ENCODE measurements around the gene TAPBP.
"Not testable (repeated sequence)": the region's sequence is repeated elsewhere in the genome, so short reads cannot be mapped to it uniquely, and the experiment has no call there.

The TAPBP gene

GRCh38 chr6:33276581-33276863, 37.4 kb downstream of the TAPBP start:
- no peak for DNase-seq (ENCODE audit: low read depth)

GRCh38 chr6:33275795-33276580, 37.9 kb downstream of the TAPBP start:
- DNase-seq (ENCODE audit: low read depth) = not testable (repeated sequence)

GRCh38 chr6:33273924-33274902, 39.7 kb downstream of the TAPBP start:
- DNase-seq (ENCODE audit: low read depth) = no peak

- DNase-seq (ENCODE audit: low read depth) = no peak
Measured at GRCh38 chr6:33273129-33273923, 40.6 kb downstream of the TAPBP start.

- no peak for DNase-seq (ENCODE audit: low read depth)
Measured at GRCh38 chr6:33272275-33273128, 41.4 kb downstream of the TAPBP start.

- peak; percentile 99 for DNase-seq (ENCODE audit: low read depth)
Measured at GRCh38 chr6:33271468-33272274, 42.2 kb downstream of the TAPBP start, which contains the start of the genes RPS18 and VPS52. RPS18 (plus strand) TSS chr6:33272075; CDS start chr6:33272120, 45 bp downstream. VPS52 (minus strand) TSS chr6:33271876; CDS start chr6:33271675, 201 bp downstream.

- no peak for DNase-seq (ENCODE audit: low read depth)
Measured at GRCh38 chr6:33271117-33271467, 42.8 kb downstream of the TAPBP start.

- DNase-seq (ENCODE audit: low read depth) = no peak
Measured at GRCh38 chr6:33264015-33264414, 49.9 kb downstream of the TAPBP start.

- DNase-seq (ENCODE audit: low read depth) = not testable (repeated sequence)
Measured at GRCh38 chr6:33262490-33262889, 51.4 kb downstream of the TAPBP start.

- no peak for DNase-seq (ENCODE audit: low read depth)
Measured at GRCh38 chr6:33259032-33259431, 54.8 kb downstream of the TAPBP start.

GRCh38 chr6:33254591-33254990, 59.3 kb downstream of the TAPBP start:
- no peak for DNase-seq (ENCODE audit: low read depth)

GRCh38 chr6:33252759-33253158, 61.1 kb downstream of the TAPBP start:
- peak; percentile 83 for DNase-seq (ENCODE audit: low read depth)

- peak; percentile 57 for DNase-seq (ENCODE audit: low read depth)
Measured at GRCh38 chr6:33251395-33252012, 62.4 kb downstream of the TAPBP start.

- DNase-seq (ENCODE audit: low read depth) = no peak
Measured at GRCh38 chr6:33250731-33251130, 63.1 kb downstream of the TAPBP start.

GRCh38 chr6:33249732-33250630, 63.9 kb downstream of the TAPBP start:
- peak; percentile 96 for DNase-seq (ENCODE audit: low read depth)
